GM19438 (cell line): Measurements from ENCODE around the gene CTNND2.

Source experiments
- ATAC-seq: cut with Tn5 transposase; IDR thresholded peaks from one replicate; pipeline ENCODE4 v1.9.1; 2021; ENCODE audit warnings: low read depth; ENCODE audit not compliant: unreplicated experiment

Gene CTNND2

GRCh38 chr5:10982626-10983025 is 921.6 kb downstream of the CTNND2 start:
- no peak for ATAC-seq

GRCh38 chr5:10981932-10982331 is 922.3 kb downstream of the CTNND2 start:
- no peak for ATAC-seq

GRCh38 chr5:10977011-10977410 is 927.2 kb downstream of the CTNND2 start:
- no peak for ATAC-seq

- no peak for ATAC-seq
These were observed 928.3 kb downstream of the CTNND2 start for GRCh38 chr5:10975945-10976344.

- ATAC-seq = no peak
These were observed 929.4 kb downstream of the CTNND2 start for GRCh38 chr5:10974850-10975249.

- ATAC-seq = no peak
These were observed 930.9 kb downstream of the CTNND2 start for GRCh38 chr5:10973316-10973715.

GRCh38 chr5:10969684-10970180 is 934.5 kb downstream of the CTNND2 start:
- ATAC-seq = no peak

GRCh38 chr5:10964806-10965205 is 939.4 kb downstream of the CTNND2 start:
- ATAC-seq = no peak

GRCh38 chr5:10958728-10959127 is 945.5 kb downstream of the CTNND2 start:
- no peak for ATAC-seq

- no peak for ATAC-seq
These were observed 954.2 kb downstream of the CTNND2 start for GRCh38 chr5:10949856-10950630.

- ATAC-seq = no peak
These were observed 958.2 kb downstream of the CTNND2 start for GRCh38 chr5:10946050-10946449.

GRCh38 chr5:10941900-10942299 is 962.3 kb downstream of the CTNND2 start:
- no peak for ATAC-seq

GRCh38 chr5:10936081-10936855 is 968.0 kb downstream of the CTNND2 start:
- no peak for ATAC-seq

- ATAC-seq = no peak
These were observed 968.7 kb downstream of the CTNND2 start for GRCh38 chr5:10935536-10935935.

GRCh38 chr5:10934783-10935355 is 969.4 kb downstream of the CTNND2 start:
- ATAC-seq = no peak

- no peak for ATAC-seq
These were observed 971.1 kb downstream of the CTNND2 start for GRCh38 chr5:10933121-10933520.

GRCh38 chr5:10932426-10932825 is 971.8 kb downstream of the CTNND2 start:
- ATAC-seq = no peak

- no peak for ATAC-seq
These were observed 976.6 kb downstream of the CTNND2 start for GRCh38 chr5:10927608-10928007.

GRCh38 chr5:10923310-10923709 is 980.9 kb downstream of the CTNND2 start:
- no peak for ATAC-seq
